Mucosa of descending colon (tissue), 3 donors: ENCODE measurements around the gene PDE8B. TPM values are rescaled to one million over a fixed set of nuclear protein-coding genes. Genes with fewer than 3 reads are reported as not detected.

ENCODE experiments used
- ATAC-seq: fragments of 200-7000 bp; cut with Tn5 transposase; one replicate; pipeline ENCODE4 v1.9.1; 2020; ENCODE audit warnings: mild to moderate bottlenecking, moderate library complexity
- DNase-seq, 3 donors: peaks; one replicate each; pipeline ENCODE4 v3.0.0-alpha.2; 2020
- H3K36me3 ChIP-seq: fragments of 200-600 bp; one replicate; pipeline ENCODE4 v1.8.0; 2021; ENCODE audit warnings: low read depth, mild to moderate bottlenecking
- H3K4me1 ChIP-seq: fragments of 200-600 bp; one replicate; pipeline ENCODE4 v1.8.0; 2021; ENCODE audit warnings: low read depth, mild to moderate bottlenecking
- H3K4me3 ChIP-seq: fragments of 200-600 bp; one replicate; pipeline ENCODE4 v1.8.0; 2021; ENCODE audit warnings: mild to moderate bottlenecking
- H3K9me3 ChIP-seq: fragments of 200-600 bp; one replicate; pipeline ENCODE4 v1.8.0; 2021; ENCODE audit warnings: mild to moderate bottlenecking
- intact Hi-C, 2 donors: fragments of 100-400 bp; cut with DNase I in 1 of 2; cut with micrococcal nuclease in 1 of 2; formaldehyde crosslinking; loops; one replicate each; pipeline versions ENCODE4 v1.11.0 to v1.11.1; 2022; cut with DNase I, micrococcal nuclease
- total RNA-seq, 3 donors: library from RNA; stranded (reverse); fragmentation: NEBNext Ultra II Directional in 2 of 3; extraction: Animal tissue kit (Norgen Biotek cat#: 25700) in 2 of 3; gene quantifications; one replicate each; pipeline versions ENCODE4 v1.2.1 to v1.2.4, GENCODE V29; 2021 to 2023
- TF ChIP-seq, protein P1 (sequence below): fragments of 200-600 bp; IDR thresholded peaks from one replicate; pipeline ENCODE4 v1.8.0; 2022; ENCODE audit warnings: antibody characterized with exemption, mild to moderate bottlenecking
- donor health status: DM: no; HTN: no; CAD: no; lungs with moderate emphysema.
- donor health status: DM: no; HTN: no; CAD: no.
- donor health status: DM: no; HTN: yes; CAD: no.

PDE8B gene
- total RNA-seq, 3 donors from 2014 or later = 0.52 to 6.9 (median 0.70) TPM

DNA sequence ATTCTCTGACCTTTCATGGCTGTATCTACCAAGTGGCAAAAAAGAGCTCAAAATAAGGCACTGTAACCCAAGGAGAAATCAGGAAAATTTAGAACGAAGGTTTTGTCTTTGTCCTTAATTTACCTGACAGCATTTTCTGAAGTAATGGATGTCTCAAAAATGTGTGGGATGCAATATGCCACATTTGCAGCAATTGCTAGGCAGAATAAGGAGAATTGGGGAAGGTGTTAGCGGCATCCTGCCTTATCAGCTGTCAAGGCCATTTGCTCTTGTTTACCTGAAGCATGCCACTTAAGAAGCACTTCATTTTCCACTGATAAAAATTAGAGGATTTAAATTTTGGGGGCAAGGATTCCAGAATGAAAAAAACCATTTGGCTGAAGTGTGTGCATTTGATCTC lies 39.0 kb downstream of the PDE8B start:
- TF ChIP-seq, protein P1, sequence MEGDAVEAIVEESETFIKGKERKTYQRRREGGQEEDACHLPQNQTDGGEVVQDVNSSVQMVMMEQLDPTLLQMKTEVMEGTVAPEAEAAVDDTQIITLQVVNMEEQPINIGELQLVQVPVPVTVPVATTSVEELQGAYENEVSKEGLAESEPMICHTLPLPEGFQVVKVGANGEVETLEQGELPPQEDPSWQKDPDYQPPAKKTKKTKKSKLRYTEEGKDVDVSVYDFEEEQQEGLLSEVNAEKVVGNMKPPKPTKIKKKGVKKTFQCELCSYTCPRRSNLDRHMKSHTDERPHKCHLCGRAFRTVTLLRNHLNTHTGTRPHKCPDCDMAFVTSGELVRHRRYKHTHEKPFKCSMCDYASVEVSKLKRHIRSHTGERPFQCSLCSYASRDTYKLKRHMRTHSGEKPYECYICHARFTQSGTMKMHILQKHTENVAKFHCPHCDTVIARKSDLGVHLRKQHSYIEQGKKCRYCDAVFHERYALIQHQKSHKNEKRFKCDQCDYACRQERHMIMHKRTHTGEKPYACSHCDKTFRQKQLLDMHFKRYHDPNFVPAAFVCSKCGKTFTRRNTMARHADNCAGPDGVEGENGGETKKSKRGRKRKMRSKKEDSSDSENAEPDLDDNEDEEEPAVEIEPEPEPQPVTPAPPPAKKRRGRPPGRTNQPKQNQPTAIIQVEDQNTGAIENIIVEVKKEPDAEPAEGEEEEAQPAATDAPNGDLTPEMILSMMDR = no peak

DNA sequence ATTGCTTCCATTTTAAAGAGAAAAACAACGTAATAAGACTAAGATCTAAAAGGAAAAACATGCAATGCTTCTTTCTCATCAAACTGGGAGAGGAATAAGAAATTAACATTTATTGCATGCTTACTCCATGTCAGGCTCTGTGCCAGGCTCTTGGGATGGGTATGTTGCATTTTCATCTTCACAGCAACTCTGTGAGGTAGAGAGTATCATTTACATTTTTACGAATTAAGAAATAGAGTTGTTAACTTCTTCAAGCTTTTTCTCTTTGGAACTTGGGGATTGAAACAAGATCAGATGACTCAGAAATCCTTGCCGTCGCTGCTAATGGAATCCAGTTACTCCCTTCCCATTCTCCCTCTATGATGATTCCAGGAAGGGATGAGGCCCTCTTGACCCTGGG lies 39.5 kb downstream of the PDE8B start:
- no peaks in the 10 kb centered on the region for H3K36me3 ChIP-seq
- no peaks in the 10 kb centered on the region for H3K9me3 ChIP-seq
- intact Hi-C loops = no loop called here
- ATAC-seq (no peak), DNase-seq (no peak)
- no peaks in the 10 kb centered on the region for H3K4me1 ChIP-seq
- TF ChIP-seq, protein P1 = no peak
- H3K4me3 ChIP-seq = no peak overlapping the region

More for the DNA sequence above, 39.0 kb downstream of the PDE8B start:
- Histone ChIP-seq H3K4me3 (no peak overlapping the region), H3K9me3 (no peaks in the 10 kb centered on the region), H3K4me1 (no peaks in the 10 kb centered on the region), H3K36me3 (no peaks in the 10 kb centered on the region)
- ATAC-seq = no peak
- intact Hi-C loops = no loop called here
- DNase-seq = no peak

DNA sequence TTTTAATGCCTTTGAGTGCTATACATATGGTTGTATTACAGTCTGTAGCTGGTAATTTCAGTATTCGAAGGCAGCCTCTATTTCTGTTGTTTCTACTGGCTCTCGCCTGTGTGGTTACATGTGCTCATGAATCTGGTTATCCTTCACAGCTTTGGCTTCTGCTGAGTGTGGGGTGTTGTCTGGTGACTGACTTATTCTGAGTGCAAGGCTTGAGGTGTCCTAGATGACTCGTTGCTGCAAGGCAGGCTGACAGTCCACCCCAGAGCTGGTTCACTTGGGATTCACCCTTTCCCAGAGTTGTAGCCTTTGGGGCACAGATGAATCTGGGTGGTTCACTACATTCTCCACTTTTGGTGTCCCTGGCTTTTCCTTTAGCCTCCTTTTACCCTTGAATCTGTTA lies 41.4 kb downstream of the PDE8B start:
- Histone ChIP-seq H3K4me1 (no peaks in the 10 kb centered on the region), H3K9me3 (no peaks in the 10 kb centered on the region), H3K36me3 (no peaks in the 10 kb centered on the region), H3K4me3 (no peak overlapping the region)
- ATAC-seq (no peak), DNase-seq (no peak)
- TF ChIP-seq, protein P1 = no peak
- intact Hi-C loops = no loop called here

DNA sequence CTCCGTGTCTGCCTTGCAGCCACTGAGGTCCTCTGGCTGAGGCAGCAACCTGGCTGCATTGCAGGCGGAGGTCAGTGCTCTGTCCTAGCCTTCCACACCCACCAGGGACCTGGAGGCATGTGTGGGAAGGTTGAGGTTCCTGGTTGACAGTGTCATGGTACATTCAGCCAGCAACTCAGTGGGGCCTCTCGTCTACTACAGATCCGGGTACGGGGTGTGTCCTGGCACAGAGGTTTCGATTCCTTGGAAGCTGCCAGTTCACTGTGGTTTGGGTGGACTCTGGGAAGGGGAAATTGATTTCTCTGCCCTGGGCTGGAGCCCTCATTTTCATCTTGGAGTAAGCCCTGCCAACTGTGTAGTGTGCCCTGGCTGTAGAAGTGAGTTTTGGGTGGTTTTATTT lies 45.1 kb downstream of the PDE8B start:
- intact Hi-C loops = no loop called here

DNA sequence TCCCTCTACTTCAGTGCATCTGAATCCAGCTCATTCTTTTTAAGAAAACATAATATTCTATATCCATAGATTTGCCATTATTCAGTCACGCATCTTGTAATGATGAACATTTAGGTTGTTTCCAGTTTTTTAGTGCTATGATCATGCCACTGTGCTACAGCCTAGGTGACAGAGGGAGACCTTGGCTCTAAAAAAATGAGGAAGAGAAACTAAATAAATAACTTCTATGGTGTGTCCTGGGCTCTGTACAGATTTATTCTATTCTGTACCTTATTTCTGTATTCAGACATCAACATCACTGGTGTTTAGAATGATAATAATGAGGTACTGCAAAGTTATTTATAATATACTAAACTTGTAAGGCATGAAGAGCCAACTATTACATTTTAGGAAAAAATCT lies 45.9 kb downstream of the PDE8B start:
- TF ChIP-seq, protein P1 = no peak
- no peak overlapping the region for H3K4me3 ChIP-seq
- DNase-seq (no peak), ATAC-seq (no peak)
- H3K36me3 ChIP-seq = no peaks in the 10 kb centered on the region
- H3K9me3 ChIP-seq = no peaks in the 10 kb centered on the region
- H3K4me1 ChIP-seq = no peaks in the 10 kb centered on the region
- intact Hi-C loops = no loop called here

More for the DNA sequence above, 45.1 kb downstream of the PDE8B start:
- Histone ChIP-seq H3K4me3 (no peak overlapping the region), H3K4me1 (no peaks in the 10 kb centered on the region), H3K9me3 (no peaks in the 10 kb centered on the region), H3K36me3 (no peaks in the 10 kb centered on the region)
- ATAC-seq (peak; percentile 74), DNase-seq (no peak)
- TF ChIP-seq, protein P1 = no peak

DNA sequence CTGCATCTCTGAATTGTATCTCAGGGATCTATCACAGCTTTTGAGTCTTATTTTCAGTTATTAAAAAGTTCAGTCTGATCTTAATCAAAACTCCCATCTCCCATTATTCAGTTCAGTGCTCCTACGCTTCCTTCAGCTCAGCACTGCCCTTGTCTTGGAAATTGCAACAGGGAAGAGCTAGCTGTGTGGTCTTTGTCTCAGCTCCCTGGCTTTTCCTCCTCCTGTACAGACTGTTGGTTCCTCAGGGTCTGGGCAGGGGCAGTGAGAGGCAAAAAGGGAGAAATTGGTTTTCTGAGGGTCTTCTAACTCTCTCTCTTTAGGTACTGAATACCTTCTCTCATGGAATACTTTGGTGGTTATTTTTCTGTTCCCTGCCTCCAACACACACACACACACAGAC lies 48.2 kb downstream of the PDE8B start:
- TF ChIP-seq, protein P1 = no peak
- ATAC-seq (no peak), DNase-seq (no peak)
- Histone ChIP-seq H3K4me1 (no peaks in the 10 kb centered on the region), H3K9me3 (no peaks in the 10 kb centered on the region), H3K4me3 (no peak overlapping the region), H3K36me3 (no peaks in the 10 kb centered on the region)
- intact Hi-C loops = no loop called here
